Mesendoderm (in vitro differentiated cells): ENCODE data around the gene NRN1.

ENCODE experiments used
- DNase-seq: peaks from one replicate; pipeline ENCODE4 v3.0.0; 2013
- H2AK5ac ChIP-seq: 2 replicates; pipeline ENCODE4 v1.6.1; 2013; ENCODE audit warnings: low read length, inconsistent platforms
- H2BK120ac ChIP-seq: 2 replicates; pipeline ENCODE4 v1.6.1; 2013; ENCODE audit warnings: low read depth, mild to moderate bottlenecking, low read length, moderate library complexity, mixed read lengths
- H2BK15ac ChIP-seq: replicated peaks from 2 replicates; pipeline ENCODE4 v1.6.1; 2013; ENCODE audit warnings: low read depth, mild to moderate bottlenecking, moderate library complexity
- H2BK5ac ChIP-seq: 2 replicates; pipeline ENCODE4 v1.6.1; 2013; ENCODE audit warnings: low read length, inconsistent platforms
- H3K18ac ChIP-seq: 2 replicates; pipeline ENCODE4 v1.6.1; 2013; ENCODE audit warnings: mild to moderate bottlenecking, low read length, mixed read lengths
- H3K23ac ChIP-seq: one replicate; pipeline ENCODE4 v1.6.1; 2013; ENCODE audit warnings: low read length
- H3K27ac ChIP-seq: 2 replicates; pipeline ENCODE4 v1.5.1; 2013; ENCODE audit warnings: low read depth, mild to moderate bottlenecking, inconsistent platforms, low read length, moderate library complexity
- H3K27me3 ChIP-seq: 2 replicates; pipeline ENCODE4 v1.6.1; 2013; ENCODE audit warnings: low read length, control low read depth, mild to moderate bottlenecking, inconsistent platforms; ENCODE audit not compliant: insufficient read depth, poor library complexity
- H3K36me3 ChIP-seq: 2 replicates; pipeline ENCODE4 v1.6.1; 2013; ENCODE audit warnings: low read length, inconsistent platforms; ENCODE audit not compliant: control insufficient read depth, insufficient read depth
- H3K4ac ChIP-seq: one replicate; pipeline ENCODE4 v1.6.1; 2013; ENCODE audit warnings: low read depth, mild to moderate bottlenecking, low read length, moderate library complexity
- H3K4me1 ChIP-seq: 2 replicates; pipeline ENCODE4 v1.6.1; 2013; ENCODE audit warnings: low read depth, low read length, inconsistent platforms; ENCODE audit not compliant: control insufficient read depth
- H3K4me2 ChIP-seq: 2 replicates; pipeline ENCODE4 v1.6.1; 2013; ENCODE audit warnings: low read length
- H3K4me3 ChIP-seq: 2 replicates; pipeline ENCODE4 v1.5.1; 2013; ENCODE audit warnings: mild to moderate bottlenecking, low read length
- H3K56ac ChIP-seq: one replicate; pipeline ENCODE4 v1.6.1; 2013; ENCODE audit warnings: low read length
- H3K79me1 ChIP-seq: 2 replicates; pipeline ENCODE4 v1.6.1; 2013; ENCODE audit warnings: low read length, inconsistent platforms
- H3K79me2 ChIP-seq: 2 replicates; pipeline ENCODE4 v1.6.1; 2013; ENCODE audit warnings: mild to moderate bottlenecking, low read length; ENCODE audit not compliant: control insufficient read depth, insufficient read depth
- H3K9ac ChIP-seq: 2 replicates; pipeline ENCODE4 v1.6.1; 2013; ENCODE audit warnings: low read length, inconsistent platforms
- H4K5ac ChIP-seq: one replicate; pipeline ENCODE4 v1.6.1; 2013; ENCODE audit warnings: low read length
- H4K8ac ChIP-seq: one replicate; pipeline ENCODE4 v1.6.1; 2013; ENCODE audit warnings: low read depth, mild to moderate bottlenecking, control low read depth, low read length, moderate library complexity
- WGBS: extraction: QIAGEN DNeasy Blood & Tissue Kit; methylation state at CpG from one replicate; pipeline ENCODE4 v1.1.7; 2013; ENCODE audit warnings: low lambda C conversion rate, missing lambda C conversion rate; ENCODE audit not compliant: insufficient coverage; ENCODE audit errors: extremely low coverage; 5-methylcytosine and 5-hydroxymethylcytosine counted together

Gene NRN1

GRCh38 chr6:5990786-5991185 lies 15.9 kb downstream of the NRN1 start:
- peaks cover 9% of the 10 kb centered on the region for H3K4me1 ChIP-seq
- no peak for DNase-seq
- H2BK15ac ChIP-seq: no peak overlapping the region
- H3K79me2 ChIP-seq: no peaks in the 10 kb centered on the region
- no peak overlapping the region for H4K8ac ChIP-seq
- H4K5ac ChIP-seq: no peak overlapping the region
- H3K4me2 ChIP-seq: no peak overlapping the region
- no peaks in the 10 kb centered on the region for H3K36me3 ChIP-seq
- no peak overlapping the region for H3K27ac ChIP-seq
- H3K4ac ChIP-seq: no peak overlapping the region
- H2BK120ac ChIP-seq: no peak overlapping the region
- no peak overlapping the region for H2AK5ac ChIP-seq
- H3K56ac ChIP-seq: no peak overlapping the region
- H3K4me3 ChIP-seq: no peak overlapping the region
- H3K18ac ChIP-seq: no peak overlapping the region
- H2BK5ac ChIP-seq: no peak overlapping the region
- no peaks in the 10 kb centered on the region for H3K79me1 ChIP-seq
- WGBS: no CpG with 5 or more reads among the region's 4 CpGs
- peaks cover 17% of the 10 kb centered on the region for H3K27me3 ChIP-seq
- no peak overlapping the region for H3K23ac ChIP-seq
- H3K9ac ChIP-seq: no peak overlapping the region

GRCh38 chr6:5989141-5989723 lies 17.5 kb downstream of the NRN1 start:
- Histone ChIP-seq H3K27ac (no peak overlapping the region), H3K27me3 (peaks cover 2% of the 10 kb centered on the region), H3K4ac (no peak overlapping the region), H3K23ac (no peak overlapping the region), H2BK120ac (no peak overlapping the region), H2AK5ac (no peak overlapping the region), H3K18ac (no peak overlapping the region), H3K56ac (no peak overlapping the region), H2BK5ac (no peak overlapping the region), H3K9ac (no peak overlapping the region), H4K5ac (no peak overlapping the region), H3K4me3 (no peak overlapping the region), H3K36me3 (no peaks in the 10 kb centered on the region), H3K79me2 (no peaks in the 10 kb centered on the region), H3K4me1 (peaks cover 6% of the 10 kb centered on the region), H2BK15ac (no peak overlapping the region), H3K4me2 (no peak overlapping the region), H4K8ac (no peak overlapping the region), H3K79me1 (no peaks in the 10 kb centered on the region)
- WGBS: no CpG with 5 or more reads among the region's 5 CpGs
- no peak for DNase-seq

- Histone ChIP-seq H3K4me3 (no peak overlapping the region), H3K18ac (no peak overlapping the region), H3K79me2 (no peaks in the 10 kb centered on the region), H3K4me1 (no peaks in the 10 kb centered on the region), H3K36me3 (no peaks in the 10 kb centered on the region), H3K4me2 (no peak overlapping the region), H4K8ac (no peak overlapping the region), H2BK15ac (no peak overlapping the region), H2AK5ac (no peak overlapping the region), H3K56ac (no peak overlapping the region), H3K79me1 (no peaks in the 10 kb centered on the region), H3K27ac (no peak overlapping the region), H3K4ac (no peak overlapping the region), H2BK120ac (no peak overlapping the region), H3K27me3 (no peaks in the 10 kb centered on the region), H3K9ac (no peak overlapping the region), H3K23ac (no peak overlapping the region), H2BK5ac (no peak overlapping the region), H4K5ac (no peak overlapping the region)
- no peak for DNase-seq
- WGBS: no CpG with 5 or more reads among the region's 2 CpGs
Observed at GRCh38 chr6:5986861-5987260, 19.9 kb downstream of the NRN1 start.

- Histone ChIP-seq H2BK15ac (no peak overlapping the region), H3K4me2 (no peak overlapping the region), H4K5ac (no peak overlapping the region), H3K9ac (no peak overlapping the region), H4K8ac (no peak overlapping the region), H2AK5ac (no peak overlapping the region), H3K23ac (no peak overlapping the region), H3K27ac (no peak overlapping the region), H3K4me1 (no peaks in the 10 kb centered on the region), H3K4ac (no peak overlapping the region), H3K79me2 (no peaks in the 10 kb centered on the region), H2BK5ac (no peak overlapping the region), H3K79me1 (no peaks in the 10 kb centered on the region), H3K4me3 (no peak overlapping the region), H3K36me3 (no peaks in the 10 kb centered on the region), H3K56ac (no peak overlapping the region), H3K27me3 (no peaks in the 10 kb centered on the region), H3K18ac (no peak overlapping the region), H2BK120ac (no peak overlapping the region)
- no CpG with 5 or more reads among the region's 7 CpGs for WGBS
- no peak for DNase-seq
Observed at GRCh38 chr6:5984150-5985089, 22.3 kb downstream of the NRN1 start.

GRCh38 chr6:5981126-5982026 lies 25.3 kb downstream of the NRN1 start:
- Histone ChIP-seq H3K79me2 (no peaks in the 10 kb centered on the region), H2BK5ac (no peak overlapping the region), H2AK5ac (no peak overlapping the region), H3K18ac (no peak overlapping the region), H3K23ac (no peak overlapping the region), H2BK15ac (no peak overlapping the region), H3K56ac (no peak overlapping the region), H4K5ac (no peak overlapping the region), H3K4ac (no peak overlapping the region), H3K4me3 (no peak overlapping the region), H4K8ac (no peak overlapping the region), H3K4me2 (no peak overlapping the region), H3K79me1 (no peaks in the 10 kb centered on the region), H3K9ac (no peak overlapping the region), H3K4me1 (no peaks in the 10 kb centered on the region), H2BK120ac (no peak overlapping the region), H3K27ac (no peak overlapping the region), H3K36me3 (no peaks in the 10 kb centered on the region), H3K27me3 (no peaks in the 10 kb centered on the region)
- DNase-seq: no peak
- WGBS: no CpG with 5 or more reads among the region's 7 CpGs
